HK-2 (cell line): ENCODE results near the gene RPL28.

ENCODE experiments used
- DNase-seq: peaks from one replicate; pipeline ENCODE4 v3.0.0-alpha.2; 2018; ENCODE audit not compliant: unreplicated experiment

Gene RPL28

GRCh38 chr19:55385724-55386492 lies at the start of gene RPL28:
TSS of gene RPL28 (plus strand) at chr19:55385932. CDS start at chr19:55386358, 426 bp downstream.
- DNase-seq, result peak; percentile 100

- no peak for DNase-seq
These were observed 49.6 kb upstream of the RPL28 start for GRCh38 chr19:55336101-55336500.

- peak; percentile 100 for DNase-seq
These were observed 46.4 kb upstream of the RPL28 start, which contains the start of gene KMT5C for GRCh38 chr19:55339105-55339888. TSS of gene KMT5C (plus strand) at chr19:55339876. CDS start at chr19:55341937, 2,061 bp downstream.

- DNase-seq, result no peak
These were observed 45.6 kb upstream of the RPL28 start for GRCh38 chr19:55339889-55340783.

- peak; percentile 41 for DNase-seq
These were observed 45.0 kb upstream of the RPL28 start for GRCh38 chr19:55340784-55341147.

GRCh38 chr19:55341171-55341588 lies 44.6 kb upstream of the RPL28 start:
- DNase-seq, result peak; percentile 84

GRCh38 chr19:55341595-55342531 lies 43.9 kb upstream of the RPL28 start:
- no peak for DNase-seq

GRCh38 chr19:55344444-55344843 lies 41.3 kb upstream of the RPL28 start:
- DNase-seq, result no peak

- no peak for DNase-seq
These were observed 40.5 kb upstream of the RPL28 start for GRCh38 chr19:55345101-55345817.

- no peak for DNase-seq
These were observed 39.7 kb upstream of the RPL28 start for GRCh38 chr19:55345818-55346724.

GRCh38 chr19:55346725-55347441 lies 38.8 kb upstream of the RPL28 start:
- DNase-seq, result no peak

GRCh38 chr19:55347442-55348009 lies 38.2 kb upstream of the RPL28 start:
- no peak for DNase-seq

GRCh38 chr19:55348317-55349034 lies 37.3 kb upstream of the RPL28 start:
- DNase-seq, result no peak

- no peak for DNase-seq
These were observed 35.0 kb upstream of the RPL28 start for GRCh38 chr19:55350620-55351315.

- no peak for DNase-seq
These were observed 33.7 kb upstream of the RPL28 start for GRCh38 chr19:55352040-55352439.

- DNase-seq, result no peak
These were observed 33.1 kb upstream of the RPL28 start for GRCh38 chr19:55352549-55353145.
